NCI-H1105 (cell line): ENCODE measurements around the gene XAF1.
"Not testable (repeated sequence)": the region's sequence is repeated elsewhere in the genome, so short reads cannot be mapped to it uniquely, and the experiment has no call there.

ENCODE experiments used
- DNase-seq: peaks from one replicate; lab custom pipeline; 2025; lab: John Stamatoyannopoulos, UW

The XAF1 gene

DNA sequence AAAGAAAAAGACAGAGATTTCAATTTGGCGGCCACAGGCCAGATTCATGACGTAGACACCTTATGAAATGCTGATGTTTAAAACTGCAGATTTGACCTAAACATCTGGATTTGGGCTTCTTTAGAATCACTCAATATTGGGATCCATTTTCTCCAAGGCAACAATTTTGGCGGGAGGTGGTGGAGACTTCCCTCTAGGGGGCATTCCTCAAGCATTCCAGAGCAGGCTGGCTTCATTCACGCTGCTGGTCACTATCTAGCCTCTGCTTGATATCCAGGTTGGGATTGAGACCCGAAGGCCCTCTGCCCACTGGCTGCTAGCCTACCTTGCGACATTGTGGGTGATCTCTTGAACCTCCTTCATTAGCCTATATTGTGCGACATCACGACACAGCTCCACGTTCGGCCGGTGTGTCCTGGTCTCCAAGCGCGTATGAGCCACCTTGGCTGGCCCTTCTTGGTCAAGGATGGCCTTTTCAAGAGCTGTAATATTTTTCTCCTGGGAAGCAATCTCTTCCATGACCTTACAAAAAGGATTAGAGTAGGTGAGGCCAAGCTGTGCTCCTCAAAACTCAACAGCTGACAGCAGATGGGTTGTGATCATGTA is 44.7 kb downstream of the XAF1 start:
- no peak for DNase-seq

DNA sequence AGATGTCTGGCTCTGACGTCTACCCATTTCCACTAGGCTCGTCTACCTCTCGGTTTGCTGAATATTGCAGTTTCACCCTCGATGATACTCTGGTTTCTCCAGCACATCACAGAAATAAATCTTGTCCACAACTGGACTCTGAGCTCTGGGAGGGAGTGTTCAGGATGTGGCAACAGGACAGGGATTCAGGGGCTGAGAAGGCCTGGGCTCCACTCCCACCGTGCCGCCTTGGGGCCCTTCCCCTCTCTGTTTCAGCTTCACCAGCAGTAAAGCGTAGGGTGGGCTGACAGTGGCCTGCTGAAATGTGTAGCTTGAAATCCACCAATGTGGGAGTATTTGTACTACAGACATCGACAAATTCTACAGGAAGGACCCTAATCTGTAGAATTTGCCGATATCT is 55.7 kb downstream of the XAF1 start:
- DNase-seq, result no peak

DNA sequence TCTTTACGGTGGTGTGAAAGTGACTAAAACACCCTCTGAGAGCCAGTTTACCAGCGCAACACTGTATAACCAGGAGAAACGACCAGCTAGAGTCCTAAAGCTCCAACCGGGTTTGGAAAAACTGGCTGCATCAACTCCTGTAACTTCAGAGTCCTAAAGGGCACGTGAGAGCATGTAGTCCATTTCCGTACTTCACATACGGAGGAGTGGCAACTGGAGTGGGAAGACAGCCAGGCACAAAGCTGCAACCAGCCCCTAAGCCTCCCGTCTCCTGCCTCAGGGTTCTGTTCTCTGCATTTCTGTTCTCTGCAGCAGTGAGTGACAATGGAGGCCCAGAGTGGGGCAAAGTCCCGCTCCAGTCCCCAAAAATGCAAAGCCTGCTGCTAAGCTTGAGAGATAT is 56.4 kb downstream of the XAF1 start:
- no peak for DNase-seq

DNA sequence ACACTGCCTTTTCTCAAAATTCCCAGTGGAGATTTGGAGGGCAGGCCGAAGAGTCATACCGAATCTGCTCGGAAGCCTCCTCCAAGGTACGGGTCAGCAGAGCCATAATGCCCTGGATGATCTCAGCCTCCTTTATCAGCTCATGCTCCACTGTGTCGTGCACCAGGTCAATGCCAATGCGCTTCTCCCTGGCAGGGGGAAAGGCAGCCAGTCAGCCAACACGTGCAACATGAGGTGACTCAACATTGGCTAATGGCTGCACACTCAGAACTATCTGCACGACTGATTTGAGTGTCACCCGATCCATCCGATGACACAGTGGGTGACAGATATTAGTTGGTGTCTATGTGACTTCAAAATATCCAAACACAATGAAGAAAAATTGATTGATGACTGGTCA is 59.9 kb downstream of the XAF1 start:
- no peak for DNase-seq

DNA sequence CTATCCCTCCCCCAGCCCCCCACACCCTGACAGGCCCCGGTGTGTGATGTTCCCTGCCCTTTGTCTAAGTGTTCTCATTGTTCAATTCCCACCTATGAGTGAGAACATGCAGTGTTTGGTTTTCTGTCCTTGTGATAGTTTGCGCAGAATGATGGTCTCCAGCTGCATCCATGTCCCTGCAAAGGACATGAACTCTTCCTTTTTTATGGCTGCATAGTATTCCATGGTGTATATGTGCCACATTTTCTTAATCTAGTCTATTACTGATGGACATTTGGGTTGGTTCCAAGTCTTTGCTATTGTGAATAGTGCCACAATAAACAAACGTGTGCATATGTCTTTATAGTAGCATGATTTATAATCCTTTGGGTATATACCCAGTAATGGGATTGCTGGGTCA is 60.5 kb downstream of the XAF1 start:
- not testable (repeated sequence) for DNase-seq

DNA sequence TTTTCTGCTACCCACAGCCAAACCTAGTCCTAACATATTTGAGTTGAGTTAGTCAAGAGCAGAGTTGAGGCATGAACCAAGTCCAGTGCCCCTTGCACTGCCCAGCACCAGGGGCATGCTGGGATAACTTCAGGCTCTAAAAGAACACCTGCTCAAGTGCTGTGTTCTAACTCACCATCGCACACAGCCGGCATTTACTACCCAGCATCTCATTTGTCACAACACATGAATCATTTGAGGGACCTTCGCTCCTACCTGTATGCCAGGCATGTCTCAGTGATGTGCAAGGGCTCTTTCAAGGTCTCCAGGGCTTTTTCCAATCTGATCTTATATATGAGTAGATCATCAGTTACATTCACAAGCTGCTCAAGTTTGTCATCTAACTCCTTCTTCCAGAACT is 63.1 kb downstream of the XAF1 start:
- no peak for DNase-seq

DNA sequence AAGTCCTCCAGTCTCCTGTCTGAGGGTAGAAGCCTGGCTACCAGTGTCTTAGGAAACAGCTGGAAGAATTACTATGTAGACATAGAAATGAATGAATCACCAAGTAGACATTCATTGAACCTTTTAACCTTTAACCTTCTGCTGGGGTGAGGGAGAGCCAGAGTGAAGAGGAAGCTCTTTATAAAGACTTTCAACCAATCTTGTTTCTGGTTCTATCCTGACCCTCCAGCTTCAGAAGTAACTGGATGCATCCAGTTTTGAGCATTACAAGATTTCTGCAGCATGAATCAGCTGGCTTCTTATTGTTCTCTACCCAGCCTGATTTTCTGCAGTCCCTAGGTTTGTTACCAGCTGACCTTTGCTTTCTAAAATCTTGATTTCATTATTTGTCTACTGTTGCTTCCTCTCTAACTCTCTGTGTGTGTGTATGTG is 67.2 kb downstream of the XAF1 start:
- DNase-seq, result no peak
